Fibroblast of lung (primary cell): ENCODE results near the gene S100A3. TPM values are rescaled to one million over a fixed set of nuclear protein-coding genes. Genes with fewer than 3 reads are reported as not detected.

Source experiments
- DNase-seq, 2 donors: peaks; one replicate each; pipeline versions ENCODE4 v3.0.0 to v3.0.0-alpha.2; 2010; ENCODE audit warnings: low read depth in 2 of 2
- H2AFZ ChIP-seq: 2 replicates; pipeline ENCODE4 v1.5.1; 2012; ENCODE audit warnings: low read length, control low read depth, inconsistent platforms
- H3K27ac ChIP-seq: 2 replicates; pipeline ENCODE4 v1.5.1; 2011; ENCODE audit warnings: low read length, control low read depth; ENCODE audit not compliant: insufficient read depth
- H3K27me3 ChIP-seq: 2 replicates; pipeline ENCODE4 v1.5.1; 2011; ENCODE audit warnings: mild to moderate bottlenecking, low read length; ENCODE audit not compliant: control insufficient read depth, insufficient read depth
- H3K36me3 ChIP-seq: 2 replicates; pipeline ENCODE4 v1.5.1; 2011; ENCODE audit warnings: low read length; ENCODE audit not compliant: control insufficient read depth, insufficient read depth
- H3K4me1 ChIP-seq: 2 replicates; pipeline ENCODE4 v1.5.1; 2011; ENCODE audit warnings: low read length; ENCODE audit not compliant: control insufficient read depth, insufficient read depth; ENCODE audit errors: extremely low read depth
- H3K4me2 ChIP-seq: 2 replicates; pipeline ENCODE4 v1.5.1; 2011; ENCODE audit warnings: low read length, control low read depth; ENCODE audit not compliant: insufficient read depth; ENCODE audit errors: extremely low read depth
- H3K4me3 ChIP-seq, 4 experiments: fragments of 200-600 bp in 1 of 4; sonication (generic) in 1 of 4; replicated peaks in 1 of 4; 2 replicates each; pipeline ENCODE4 v1.5.1; 2011 to 2016; ENCODE audit warnings: low read length in 4 of 4, low read depth in 3 of 4, mild to moderate bottlenecking in 3 of 4, control low read depth in 2 of 4, inconsistent platforms in 1 of 4, mixed read lengths in 1 of 4; ENCODE audit not compliant: insufficient read depth in 1 of 4; ENCODE audit errors: control extremely low read depth in 1 of 4
- H3K79me2 ChIP-seq: 2 replicates; pipeline ENCODE4 v1.5.1; 2012; ENCODE audit warnings: mild to moderate bottlenecking, low read length, inconsistent platforms; ENCODE audit not compliant: control insufficient read depth, insufficient read depth
- H3K9ac ChIP-seq: 2 replicates; pipeline ENCODE4 v1.5.1; 2011; ENCODE audit warnings: mild to moderate bottlenecking, low read length, control low read depth; ENCODE audit not compliant: insufficient read depth
- H3K9me3 ChIP-seq: 2 replicates; pipeline ENCODE4 v1.5.1; 2012; ENCODE audit warnings: low read depth, low read length; ENCODE audit not compliant: control insufficient read depth, insufficient read depth
- H4K20me1 ChIP-seq: 2 replicates; pipeline ENCODE4 v1.5.1; 2011; ENCODE audit warnings: low read length; ENCODE audit not compliant: control insufficient read depth, insufficient read depth; ENCODE audit errors: extremely low read depth
- CTCF ChIP-seq, 2 donors: IDR thresholded peaks in 1 of 2; conservative IDR thresholded peaks in 1 of 2; 1 replicate in 1 of 2; 2 replicates in 1 of 2; pipeline ENCODE4 v1.5.1; 2011 to 2012; ENCODE audit warnings: low read length in 2 of 2, control low read depth in 1 of 2, inconsistent platforms in 1 of 2, low read depth in 1 of 2, mild to moderate bottlenecking in 1 of 2
- EZH2 ChIP-seq: IDR thresholded peaks from 2 replicates; pipeline ENCODE4 v1.5.1; 2012; ENCODE audit warnings: low read length, control low read depth, mild to moderate bottlenecking; ENCODE audit errors: missing control alignments
- polyA plus RNA-seq, 2 donors: library from polyadenylated mRNA; depleted of rRNA in 1 of 2; stranded (reverse) in 1 of 2; unstranded in 1 of 2; fragments of >200 nt; gene quantifications; 2 replicates each; pipeline ENCODE4 v1.2.1, GENCODE V29; 2011 to 2012; ENCODE audit warnings: missing spikeins in 1 of 2
- total RNA-seq: library from RNA; depleted of rRNA; stranded (reverse); fragments of >200 nt; gene quantifications from 2 replicates; pipeline ENCODE4 v1.2.1, GENCODE V29; 2014

S100A3 gene
- total and polyA plus RNA-seq, 2 donors (not counting 1 experiment from before 2014, with no cell fraction given) = 6.8 to 14.8 TPM

GRCh38 chr1:153513023-153513422 lies 36.0 kb downstream of the S100A3 start:
- no peak overlapping the region for H3K9ac ChIP-seq
- DNase-seq = no peak
- H3K4me2 ChIP-seq = no peak overlapping the region
- no peaks in the 10 kb centered on the region for H3K9me3 ChIP-seq
- H2AFZ ChIP-seq = no peak overlapping the region
- no peaks in the 10 kb centered on the region for H4K20me1 ChIP-seq
- no peak for TF ChIP-seq EZH2
- TF ChIP-seq CTCF (conservative IDR thresholded peaks at IDR 0.05 in 1 of 2, IDR thresholded peaks at IDR 0.05 in 1 of 2; ENCODE audit: low read depth in 1 of 2, low read length in 2 of 2) = no peak
- no peak overlapping the region for H3K27ac ChIP-seq
- peaks cover 2% of the 10 kb centered on the region for H3K4me1 ChIP-seq
- no peaks in the 10 kb centered on the region for H3K27me3 ChIP-seq
- no peaks in the 10 kb centered on the region for H3K36me3 ChIP-seq
- H3K4me3 ChIP-seq = no peak overlapping the region
- no peaks in the 10 kb centered on the region for H3K79me2 ChIP-seq

- peak; percentile 71 to 77 for DNase-seq
- Histone ChIP-seq H4K20me1 (no peaks in the 10 kb centered on the region), H3K9me3 (no peaks in the 10 kb centered on the region), H3K36me3 (no peaks in the 10 kb centered on the region), H3K27ac (no peak overlapping the region), H3K9ac (no peak overlapping the region), H3K79me2 (no peaks in the 10 kb centered on the region), H3K27me3 (no peaks in the 10 kb centered on the region), H3K4me1 (peaks cover 18% of the 10 kb centered on the region), H3K4me3 (no peak overlapping the region), H3K4me2 (no peak overlapping the region), H2AFZ (peak overlapping the region; percentile 73)
- peak; percentile 95 to 98 for TF ChIP-seq CTCF (conservative IDR thresholded peaks at IDR 0.05 in 1 of 2, IDR thresholded peaks at IDR 0.05 in 1 of 2; ENCODE audit: low read depth in 1 of 2, low read length in 2 of 2)
- no peak for TF ChIP-seq EZH2
Observed at GRCh38 chr1:153510984-153511410, 38.1 kb downstream of the S100A3 start.

- Histone ChIP-seq H3K9ac (no peak overlapping the region), H2AFZ (no peak overlapping the region), H3K4me2 (no peak overlapping the region), H3K79me2 (no peaks in the 10 kb centered on the region), H3K27me3 (no peaks in the 10 kb centered on the region), H3K4me1 (peaks cover 18% of the 10 kb centered on the region), H3K4me3 (no peak overlapping the region), H3K27ac (no peak overlapping the region), H3K36me3 (no peaks in the 10 kb centered on the region), H3K9me3 (no peaks in the 10 kb centered on the region), H4K20me1 (no peaks in the 10 kb centered on the region)
- TF ChIP-seq EZH2 = no peak
- peak; percentile 61 to 72 for TF ChIP-seq CTCF (conservative IDR thresholded peaks at IDR 0.05 in 1 of 2, IDR thresholded peaks at IDR 0.05 in 1 of 2; ENCODE audit: low read depth in 1 of 2, low read length in 2 of 2)
- DNase-seq = no peak
Observed at GRCh38 chr1:153509729-153510354, 39.2 kb downstream of the S100A3 start.
